Lung (tissue), 12 donors: Measurements from ENCODE around the gene PITX2. TPM values are rescaled to one million over a fixed set of nuclear protein-coding genes. Genes with fewer than 3 reads are reported as not detected.

Source experiments
- ATAC-seq: fragments of 200-7000 bp; cut with Tn5 transposase; one replicate; pipeline ENCODE4 v1.9.1; 2020; ENCODE audit warnings: moderate number of reproducible peaks; ENCODE audit not compliant: insufficient read depth, low FRiP score
- DNase-seq, 3 donors: peaks; one replicate each; pipeline ENCODE4 v3.0.0-alpha.2; 2013 to 2017
- H3K27ac ChIP-seq, 2 donors: one replicate each; pipeline ENCODE4 v1.5.1; 2013; ENCODE audit warnings: mild to moderate bottlenecking in 2 of 2, moderate library complexity in 2 of 2, control low read depth in 1 of 2, inconsistent platforms in 1 of 2, low read depth in 1 of 2, low read length in 1 of 2
- H3K27me3 ChIP-seq, 3 donors: one replicate each; pipeline ENCODE4 v1.5.1; 2013; ENCODE audit warnings: low read length in 2 of 3; ENCODE audit not compliant: control insufficient read depth in 3 of 3, insufficient read depth in 3 of 3
- H3K36me3 ChIP-seq, 4 donors: one replicate each; pipeline ENCODE4 v1.5.1; 2013; ENCODE audit warnings: low read length in 4 of 4, mild to moderate bottlenecking in 1 of 4, moderate library complexity in 1 of 4; ENCODE audit not compliant: control insufficient read depth in 4 of 4, insufficient read depth in 4 of 4
- H3K4me1 ChIP-seq, 5 donors: one replicate each; pipeline ENCODE4 v1.5.1; 2013; ENCODE audit warnings: low read length in 5 of 5, mild to moderate bottlenecking in 2 of 5, moderate library complexity in 1 of 5; ENCODE audit not compliant: control insufficient read depth in 5 of 5, insufficient read depth in 5 of 5
- H3K4me3 ChIP-seq: one replicate; pipeline ENCODE4 v1.5.1; 2013; ENCODE audit warnings: mild to moderate bottlenecking, control low read depth, moderate library complexity
- H3K9ac ChIP-seq, 2 donors: one replicate each; pipeline ENCODE4 v1.5.1; 2013; ENCODE audit warnings: low read length in 2 of 2, control low read depth in 1 of 2; ENCODE audit not compliant: insufficient read depth in 1 of 2
- H3K9me3 ChIP-seq, 4 donors: one replicate each; pipeline ENCODE4 v1.5.1; 2013; ENCODE audit warnings: low read length in 3 of 4, mild to moderate bottlenecking in 1 of 4, moderate library complexity in 1 of 4; ENCODE audit not compliant: control insufficient read depth in 4 of 4, insufficient read depth in 3 of 4
- CTCF ChIP-seq: IDR thresholded peaks from 2 replicates; pipeline ENCODE4 v1.5.1; 2012; ENCODE audit warnings: mild to moderate bottlenecking; ENCODE audit errors: control extremely low read depth, extremely low read depth
- WGBS, 2 donors: extraction: QIAGEN DNeasy Blood & Tissue Kit; methylation state at CpG; one replicate each; pipeline ENCODE4 v1.1.7; 2013; 5-methylcytosine and 5-hydroxymethylcytosine counted together
- polyA plus RNA-seq, 2 donors: library from polyadenylated mRNA; stranded (reverse); fragments of 200-250 nt; gene quantifications; one replicate each; pipeline ENCODE4 v1.2.1, GENCODE V29; 2013
- total RNA-seq, 2 donors: library from RNA; depleted of rRNA in 1 of 2; stranded (reverse); fragments of >200 nt in 1 of 2; gene quantifications; one replicate each; pipeline ENCODE4 v1.2.1, GENCODE V29; 2014 to 2021
- donor health status: control.
- donor health status: control.
- donor health status: Bipolar disorder and iron deficiency.
- donor health status: healthy.
- donor health status: DM: yes; HTN: yes; CAD: no.

The PITX2 gene
- total and polyA plus RNA-seq, 4 donors: not detected

- TF ChIP-seq CTCF: no peak
- no peak overlapping the region for H3K9ac ChIP-seq
- H3K4me1 ChIP-seq: peaks cover 0 to 19% (median 0%) of the 10 kb centered on the region in 5 donors
- peaks cover 12 to 100% (median 98%) of the 10 kb centered on the region in 3 donors for H3K27me3 ChIP-seq
- ATAC-seq (no peak), DNase-seq (peak in 2 of 3 donors; percentile 23 to 56)
- 8 to 9% methylated on average over 17 of the region's 17 CpGs for WGBS, 2 donors
- H3K27ac ChIP-seq: no peak overlapping the region
- peaks cover 0 to 31% (median 0%) of the 10 kb centered on the region in 4 donors for H3K9me3 ChIP-seq
- no peaks in the 10 kb centered on the region for H3K36me3 ChIP-seq
- no peak overlapping the region for H3K4me3 ChIP-seq
These were observed 6.4 kb downstream of the PITX2 start for GRCh38 chr4:110616238-110617074.

DNA sequence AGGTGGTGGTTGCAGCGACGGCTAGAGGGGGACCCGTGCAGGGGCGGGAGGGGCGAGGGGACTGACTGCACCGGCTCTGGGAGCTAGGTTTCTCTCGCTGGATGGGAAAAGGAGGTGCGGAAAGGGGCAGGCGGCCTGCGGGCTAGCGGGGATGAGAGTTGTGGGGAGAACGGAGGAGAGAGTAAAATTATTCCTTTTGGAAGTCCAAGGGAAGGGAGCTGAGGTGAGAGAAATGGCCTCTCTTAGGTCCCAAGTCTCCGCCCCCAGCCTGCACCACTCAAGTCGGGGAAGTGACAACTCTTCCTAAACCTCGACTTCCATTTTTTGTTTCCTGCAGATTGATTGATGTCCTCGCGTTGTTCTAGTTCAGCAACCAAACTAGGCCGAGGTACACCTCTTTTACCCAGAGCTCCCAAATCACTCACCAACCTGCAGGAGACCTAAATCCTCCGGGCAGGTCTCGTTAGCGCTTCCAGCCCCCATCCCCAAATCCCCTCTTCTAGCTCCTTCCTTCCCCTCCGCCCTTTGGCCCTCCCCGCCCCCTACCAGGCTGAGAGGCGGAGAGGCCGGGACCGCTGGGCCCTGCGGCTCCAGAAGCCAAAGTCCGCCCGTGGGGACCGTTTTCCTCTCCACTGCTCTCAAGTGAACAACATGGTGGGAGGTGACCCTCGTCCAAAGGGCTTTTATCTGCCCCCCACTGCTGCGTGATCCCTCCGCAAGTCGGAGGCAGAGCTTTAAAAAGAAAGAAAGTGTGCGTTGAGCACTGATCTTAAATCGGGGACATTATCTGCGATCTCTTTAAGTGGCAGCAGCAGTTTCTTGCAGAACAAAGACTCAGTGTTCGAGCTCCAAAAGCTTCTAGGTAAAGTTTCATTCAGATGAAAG is 7.3 kb downstream of the PITX2 start:
- ATAC-seq (no peak), DNase-seq (peak in 2 of 3 donors; percentile 23 to 29)
- Histone ChIP-seq H3K4me1 (peaks cover 0 to 19% (median 0%) of the 10 kb centered on the region in 5 donors), H3K27ac (no peak overlapping the region), H3K9me3 (peaks cover 0 to 29% (median 0%) of the 10 kb centered on the region in 4 donors), H3K36me3 (no peaks in the 10 kb centered on the region), H3K9ac (no peak overlapping the region), H3K4me3 (no peak overlapping the region), H3K27me3 (peaks cover 10 to 99% (median 96%) of the 10 kb centered on the region in 3 donors)
- WGBS, 2 donors: 6 to 9% methylated on average over 38 of the region's 38 CpGs
- TF ChIP-seq CTCF: no peak

DNA sequence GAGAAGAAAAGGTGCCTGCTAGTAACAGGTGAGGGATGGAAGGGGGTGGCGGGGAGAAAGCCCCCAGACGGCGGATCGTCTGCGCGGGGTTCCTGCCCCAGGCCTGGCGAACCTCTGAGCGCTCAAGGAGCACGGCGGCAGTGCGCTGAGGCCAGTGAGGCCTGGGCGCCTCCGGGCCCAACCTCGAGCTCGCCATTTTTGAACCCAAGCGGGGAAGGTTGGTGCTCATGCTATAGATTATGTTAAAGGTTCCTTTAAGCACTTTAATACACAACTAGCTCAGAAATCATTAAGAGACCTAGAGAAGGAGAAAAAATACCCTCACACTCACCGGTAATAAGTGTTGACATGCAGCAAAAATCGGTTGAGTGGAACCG is 7.9 kb downstream of the PITX2 start:
- no peak for TF ChIP-seq CTCF

More for the DNA sequence above, 7.9 kb downstream of the PITX2 start:
- ATAC-seq: no peak
- H3K9me3 ChIP-seq: peaks cover 0 to 29% (median 0%) of the 10 kb centered on the region in 4 donors
- DNase-seq: no peak
- H3K36me3 ChIP-seq: no peaks in the 10 kb centered on the region
- H3K27me3 ChIP-seq: peaks cover 10 to 99% (median 96%) of the 10 kb centered on the region in 3 donors
- no peak overlapping the region for H3K9ac ChIP-seq
- H3K4me3 ChIP-seq: no peak overlapping the region
- H3K4me1 ChIP-seq: peaks cover 0 to 21% (median 0%) of the 10 kb centered on the region in 5 donors
- H3K27ac ChIP-seq: no peak overlapping the region
- WGBS, 2 donors: 15 to 17% methylated on average over 19 of the region's 19 CpGs
